HEK293 (cell line): ENCODE measurements around the gene NDUFS2.
A peak's percentile ranks its signal among the peaks of the same experiment; 100 is the strongest.

ENCODE experiments used
- BCL11B ChIP-seq: fragments of 450-650 bp; formaldehyde crosslinking; IDR thresholded peaks from 2 replicates; pipeline ENCODE4 v1.5.1; 2016; ENCODE audit warnings: low read depth, missing biosample characterization, missing genetic modification characterization
- GLIS1 ChIP-seq: fragments of 450-650 bp; formaldehyde crosslinking; IDR thresholded peaks from 2 replicates; pipeline ENCODE4 v1.5.1; 2016; ENCODE audit warnings: missing biosample characterization, missing genetic modification characterization
- KLF16 ChIP-seq: fragments of 450-650 bp; formaldehyde crosslinking; IDR thresholded peaks from 2 replicates; pipeline ENCODE4 v1.5.1; 2017; ENCODE audit warnings: missing biosample characterization, missing genetic modification characterization
- KLF9 ChIP-seq: fragments of 450-650 bp; formaldehyde crosslinking; IDR thresholded peaks from 2 replicates; pipeline ENCODE4 v1.5.1; 2016; ENCODE audit warnings: missing biosample characterization, missing genetic modification characterization, low read depth
- MYNN ChIP-seq: fragments of 450-650 bp; formaldehyde crosslinking; IDR thresholded peaks from 2 replicates; pipeline ENCODE4 v1.5.1; 2016; ENCODE audit warnings: missing biosample characterization, missing genetic modification characterization, borderline replicate concordance
- PRDM6 ChIP-seq: fragments of 450-650 bp; formaldehyde crosslinking; IDR thresholded peaks from 2 replicates; pipeline ENCODE4 v1.5.1; 2017; ENCODE audit warnings: missing biosample characterization, missing genetic modification characterization
- TSHZ1 ChIP-seq: fragments of 450-650 bp; formaldehyde crosslinking; IDR thresholded peaks from 2 replicates; pipeline ENCODE4 v1.5.1; 2016; ENCODE audit warnings: missing biosample characterization, missing genetic modification characterization, borderline replicate concordance
- YY1 ChIP-seq: fragments of 450-650 bp; formaldehyde crosslinking; IDR thresholded peaks from 2 replicates; pipeline ENCODE4 v1.5.1; 2018; ENCODE audit warnings: missing biosample characterization, missing genetic modification characterization
- ZBTB10 ChIP-seq: fragments of 450-650 bp; formaldehyde crosslinking; IDR thresholded peaks from 2 replicates; pipeline ENCODE4 v1.5.1; 2016; ENCODE audit warnings: missing biosample characterization, missing genetic modification characterization
- ZBTB17 ChIP-seq: fragments of 450-650 bp; formaldehyde crosslinking; IDR thresholded peaks from 2 replicates; pipeline ENCODE4 v1.5.1; 2016; ENCODE audit warnings: missing biosample characterization, missing genetic modification characterization
- ZBTB7A ChIP-seq: fragments of 450-650 bp; formaldehyde crosslinking; IDR thresholded peaks from 2 replicates; pipeline ENCODE4 v1.5.1; 2016; ENCODE audit warnings: low read depth, missing biosample characterization, missing genetic modification characterization
- ZBTB8A ChIP-seq: fragments of 450-650 bp; formaldehyde crosslinking; IDR thresholded peaks from 2 replicates; pipeline ENCODE4 v1.5.1; 2016; ENCODE audit warnings: missing biosample characterization, missing genetic modification characterization
- ZFP41 ChIP-seq: fragments of 450-650 bp; formaldehyde crosslinking; IDR thresholded peaks from 2 replicates; pipeline ENCODE4 v1.5.1; 2016; ENCODE audit warnings: missing biosample characterization, missing genetic modification characterization, borderline replicate concordance
- ZNF114 ChIP-seq: fragments of 450-650 bp; formaldehyde crosslinking; IDR thresholded peaks from 2 replicates; pipeline ENCODE4 v1.5.0; 2017; ENCODE audit warnings: missing biosample characterization, missing genetic modification characterization
- ZNF146 ChIP-seq: fragments of 450-650 bp; formaldehyde crosslinking; IDR thresholded peaks from 2 replicates; pipeline ENCODE4 v1.5.1; 2016; ENCODE audit warnings: missing biosample characterization, missing genetic modification characterization
- ZNF155 ChIP-seq: fragments of 450-650 bp; formaldehyde crosslinking; IDR thresholded peaks from 2 replicates; pipeline ENCODE4 v1.5.1; 2016; ENCODE audit warnings: missing biosample characterization, missing genetic modification characterization
- ZNF16 ChIP-seq: fragments of 450-650 bp; formaldehyde crosslinking; IDR thresholded peaks from 2 replicates; pipeline ENCODE4 v1.5.1; 2016; ENCODE audit warnings: low read depth, missing biosample characterization, missing genetic modification characterization
- ZNF175 ChIP-seq: fragments of 450-650 bp; formaldehyde crosslinking; IDR thresholded peaks from 2 replicates; pipeline ENCODE4 v1.5.1; 2016; ENCODE audit warnings: missing biosample characterization, missing genetic modification characterization
- ZNF214 ChIP-seq: fragments of 450-650 bp; formaldehyde crosslinking; IDR thresholded peaks from 2 replicates; pipeline ENCODE4 v1.5.1; 2017; ENCODE audit warnings: missing biosample characterization, mild to moderate bottlenecking, missing genetic modification characterization, borderline replicate concordance
- ZNF324 ChIP-seq: fragments of 450-650 bp; formaldehyde crosslinking; IDR thresholded peaks from 2 replicates; pipeline ENCODE4 v1.5.1; 2016; ENCODE audit warnings: missing biosample characterization, missing genetic modification characterization
- ZNF501 ChIP-seq: fragments of 450-650 bp; formaldehyde crosslinking; IDR thresholded peaks from 2 replicates; pipeline ENCODE4 v1.5.1; 2016; ENCODE audit warnings: missing biosample characterization, missing genetic modification characterization
- ZNF514 ChIP-seq: fragments of 450-650 bp; formaldehyde crosslinking; IDR thresholded peaks from 2 replicates; pipeline ENCODE4 v1.5.1; 2016; ENCODE audit warnings: missing biosample characterization, missing genetic modification characterization
- ZNF529 ChIP-seq: fragments of 450-650 bp; formaldehyde crosslinking; IDR thresholded peaks from 2 replicates; pipeline ENCODE4 v1.5.1; 2017; ENCODE audit warnings: missing genetic modification characterization, missing biosample characterization; ENCODE audit not compliant: insufficient replicate concordance
- ZNF560 ChIP-seq: fragments of 450-650 bp; formaldehyde crosslinking; IDR thresholded peaks from 2 replicates; pipeline ENCODE4 v1.5.1; 2017; ENCODE audit warnings: missing biosample characterization, missing genetic modification characterization, borderline replicate concordance
- ZNF624 ChIP-seq: fragments of 450-650 bp; formaldehyde crosslinking; IDR thresholded peaks from 2 replicates; pipeline ENCODE4 v1.5.1; 2017; ENCODE audit warnings: missing biosample characterization, missing genetic modification characterization
- ZNF626 ChIP-seq: fragments of 450-650 bp; sonication (Bioruptor Pico); formaldehyde crosslinking; IDR thresholded peaks from 2 replicates; pipeline ENCODE4 v1.5.1; 2018; ENCODE audit warnings: missing biosample characterization, missing genetic modification characterization, inconsistent platforms
- ZNF645 ChIP-seq: fragments of 450-650 bp; formaldehyde crosslinking; IDR thresholded peaks from 2 replicates; pipeline ENCODE4; 2016; ENCODE audit warnings: missing biosample characterization, missing genetic modification characterization
- ZNF654 ChIP-seq: fragments of 450-650 bp; formaldehyde crosslinking; IDR thresholded peaks from 2 replicates; pipeline ENCODE4 v1.5.1; 2016; ENCODE audit warnings: low read depth, missing biosample characterization, missing genetic modification characterization
- ZNF677 ChIP-seq: fragments of 450-650 bp; IDR thresholded peaks from 2 replicates; pipeline ENCODE4 v1.5.0; 2018; ENCODE audit warnings: missing biosample characterization, mild to moderate bottlenecking, missing genetic modification characterization, moderate library complexity
- ZNF76 ChIP-seq: fragments of 450-650 bp; formaldehyde crosslinking; IDR thresholded peaks from 2 replicates; pipeline ENCODE4; 2016; ENCODE audit warnings: low read depth, missing biosample characterization, missing genetic modification characterization, borderline replicate concordance
- ZNF785 ChIP-seq: fragments of 450-650 bp; formaldehyde crosslinking; IDR thresholded peaks from 2 replicates; pipeline ENCODE4 v1.5.1; 2016; ENCODE audit warnings: missing biosample characterization, missing genetic modification characterization
- ZNF830 ChIP-seq: fragments of 450-650 bp; IDR thresholded peaks from 2 replicates; pipeline ENCODE4 v1.5.0; 2018; ENCODE audit warnings: missing biosample characterization, missing genetic modification characterization, low read depth, mild to moderate bottlenecking, moderate library complexity

The NDUFS2 gene

GRCh38 chr1:161165742-161166668, 36.2 kb upstream of the NDUFS2 start, which contains the start of gene PPOX (continued):
- TF ChIP-seq ZNF677 (tag by site-specific recombination): no peak
- no peak for TF ChIP-seq ZNF645 (tag by site-specific recombination)
- no peak for TF ChIP-seq TSHZ1 (tag by site-specific recombination)
- no peak for TF ChIP-seq ZNF624 (tag by site-specific recombination)
- TF ChIP-seq ZNF560: no peak
- no peak for TF ChIP-seq MYNN
- no peak for TF ChIP-seq YY1 (tag by site-specific recombination)
- no peak for TF ChIP-seq ZNF514
- no peak for TF ChIP-seq ZNF175
- TF ChIP-seq ZNF529: no peak
- TF ChIP-seq ZNF146 (tag by site-specific recombination): no peak
- no peak for TF ChIP-seq PRDM6 (tag by site-specific recombination)
- TF ChIP-seq BCL11B (tag by site-specific recombination): peak; percentile 68
- no peak for TF ChIP-seq ZNF626 (tag by site-specific recombination)
- TF ChIP-seq ZNF214 (tag by site-specific recombination): no peak
- no peak for TF ChIP-seq ZFP41 (tag by site-specific recombination)
- peak; percentile 16; the same call in 1 of the 2 replicates for TF ChIP-seq ZNF76 (tag by site-specific recombination)
- no peak for TF ChIP-seq ZNF654 (tag by site-specific recombination)
- TF ChIP-seq ZBTB17 (tag by site-specific recombination): peak; percentile 99
- TF ChIP-seq ZNF155 (tag by site-specific recombination): no peak
- peak; percentile 75 for TF ChIP-seq KLF9
- TF ChIP-seq ZBTB8A (tag by site-specific recombination): peak; percentile 43; the same call in 1 of the 2 replicates
- 0 out of 2 replicates have a peak, but pooled peaks have one; percentile 8 for TF ChIP-seq GLIS1 (tag by site-specific recombination)
- peak; percentile 91 for TF ChIP-seq ZNF501 (tag by site-specific recombination)
- TF ChIP-seq ZBTB7A (tag by site-specific recombination): no peak
- TF ChIP-seq ZNF830 (tag by site-specific recombination): no peak
- peak; percentile 95 for TF ChIP-seq KLF16 (tag by site-specific recombination)
- TF ChIP-seq ZNF324 (tag by site-specific recombination): no peak
- TF ChIP-seq ZNF114 (tag by site-specific recombination): no peak
- TF ChIP-seq ZBTB10 (tag by site-specific recombination): peak; percentile 74; the same call in 1 of the 2 replicates
- no peak for TF ChIP-seq ZNF785 (tag by site-specific recombination)
- no peak for TF ChIP-seq ZNF16 (tag by site-specific recombination)
